Endothelial cell of umbilical vein (primary cell): ENCODE measurements around the gene KRTAP4-8.

Source experiments
- EZH2 ChIP-seq: IDR thresholded peaks from 2 replicates; pipeline ENCODE4 v1.6.1; 2012; ENCODE audit warnings: borderline replicate concordance, low read depth, mild to moderate bottlenecking, moderate library complexity, low read length, inconsistent platforms; ENCODE audit not compliant: severe bottlenecking
- MYC ChIP-seq: IDR thresholded peaks from one replicate; pipeline ENCODE4 v1.6.1; 2011; ENCODE audit warnings: mild to moderate bottlenecking, low read depth, low read length
- TF ChIP-seq, protein P1 (sequence below), 2 donors: IDR thresholded peaks; 1 replicate in 1 of 2; 2 replicates in 1 of 2; pipeline ENCODE4 v1.5.1; 2011; ENCODE audit warnings: low read length in 2 of 2, mild to moderate bottlenecking in 2 of 2, moderate library complexity in 2 of 2, control low read depth in 1 of 2, inconsistent platforms in 1 of 2, low read depth in 1 of 2; ENCODE audit not compliant: insufficient read depth in 1 of 2; ENCODE audit errors: extremely low read depth in 1 of 2

DNA sequence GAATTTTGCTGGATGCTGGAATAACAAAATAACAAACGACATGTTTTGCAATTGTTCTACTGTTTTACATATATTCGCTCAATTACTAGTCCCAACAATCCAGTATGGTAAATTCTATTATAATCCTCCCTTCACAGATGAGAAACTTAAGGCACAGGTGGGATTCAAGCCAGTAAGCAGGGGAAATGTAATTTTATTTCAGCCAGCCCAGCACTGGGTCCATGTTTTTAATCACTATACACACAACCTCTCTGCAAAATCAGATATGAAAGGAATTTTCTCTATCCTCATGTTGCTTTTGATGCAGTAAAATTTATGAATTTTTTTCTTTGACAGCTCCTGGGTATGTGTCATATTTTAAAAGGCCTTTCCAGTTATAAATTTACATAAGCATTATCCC lies 47.3 kb upstream of the KRTAP4-8 start:
- TF ChIP-seq MYC (no peak), EZH2 (no peak)
- TF ChIP-seq, protein P1, sequence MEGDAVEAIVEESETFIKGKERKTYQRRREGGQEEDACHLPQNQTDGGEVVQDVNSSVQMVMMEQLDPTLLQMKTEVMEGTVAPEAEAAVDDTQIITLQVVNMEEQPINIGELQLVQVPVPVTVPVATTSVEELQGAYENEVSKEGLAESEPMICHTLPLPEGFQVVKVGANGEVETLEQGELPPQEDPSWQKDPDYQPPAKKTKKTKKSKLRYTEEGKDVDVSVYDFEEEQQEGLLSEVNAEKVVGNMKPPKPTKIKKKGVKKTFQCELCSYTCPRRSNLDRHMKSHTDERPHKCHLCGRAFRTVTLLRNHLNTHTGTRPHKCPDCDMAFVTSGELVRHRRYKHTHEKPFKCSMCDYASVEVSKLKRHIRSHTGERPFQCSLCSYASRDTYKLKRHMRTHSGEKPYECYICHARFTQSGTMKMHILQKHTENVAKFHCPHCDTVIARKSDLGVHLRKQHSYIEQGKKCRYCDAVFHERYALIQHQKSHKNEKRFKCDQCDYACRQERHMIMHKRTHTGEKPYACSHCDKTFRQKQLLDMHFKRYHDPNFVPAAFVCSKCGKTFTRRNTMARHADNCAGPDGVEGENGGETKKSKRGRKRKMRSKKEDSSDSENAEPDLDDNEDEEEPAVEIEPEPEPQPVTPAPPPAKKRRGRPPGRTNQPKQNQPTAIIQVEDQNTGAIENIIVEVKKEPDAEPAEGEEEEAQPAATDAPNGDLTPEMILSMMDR (IDR thresholded peaks at IDR 0.05; ENCODE audit: extremely low read depth in 1 of 2, insufficient read depth in 1 of 2, low read depth in 1 of 2, low read length in 2 of 2) = no peak
